IMR-90 (cell line): ENCODE results near the gene COL5A2. TPM values are rescaled to one million over a fixed set of nuclear protein-coding genes. Genes with fewer than 3 reads are reported as not detected.

ENCODE experiments used
- ATAC-seq: fragments of 200-7000 bp; cut with Tn5 transposase; 2 replicates; pipeline ENCODE4 v1.9.1; 2020; ENCODE audit warnings: low read depth, mild to moderate bottlenecking, moderate library complexity
- BruUV-seq: library from RNA; stranded (reverse); fragments of 400-500 nt; replicated peaks from 2 replicates; lab custom pipeline; 2021; lab: Mats Ljungman, UMichigan
- CTCF ChIA-PET: fragments of 300-600 bp; formaldehyde crosslinking; extraction: SDS; loops from one replicate; lab custom pipeline; 2021; ENCODE audit warnings: antibody characterized with exemption; lab: Yijun Ruan, JAX
- POLR2A ChIA-PET: fragments of 300-600 bp; sonication (Branson Sonifier 250); formaldehyde crosslinking; loops from one replicate; lab custom pipeline; 2022; ENCODE audit warnings: antibody characterized with exemption; ENCODE audit not compliant: unreplicated experiment; lab: Charles Lee
- DNase-seq: peaks from one replicate; pipeline ENCODE4 v3.0.0; 2013
- H2AFZ ChIP-seq: replicated peaks from 2 replicates; pipeline ENCODE3; 2013; ENCODE audit warnings: low read length, mild to moderate bottlenecking; ENCODE audit not compliant: poor library complexity
- H2AK5ac ChIP-seq: 2 replicates; pipeline ENCODE4 v1.6.1; 2013; ENCODE audit warnings: low read depth, low read length, inconsistent platforms
- H2AK9ac ChIP-seq: replicated peaks from 2 replicates; pipeline ENCODE3; 2013; ENCODE audit warnings: mild to moderate bottlenecking, low read depth, low read length, moderate library complexity; ENCODE audit not compliant: poor library complexity
- H2BK120ac ChIP-seq: 2 replicates; pipeline ENCODE4 v1.6.1; 2013; ENCODE audit warnings: low read depth, low read length, inconsistent platforms
- H2BK15ac ChIP-seq: 3 replicates; pipeline ENCODE4 v1.6.1; 2013; ENCODE audit warnings: low read depth, low read length, inconsistent platforms
- H2BK20ac ChIP-seq: 2 replicates; pipeline ENCODE4 v1.6.1; 2013; ENCODE audit warnings: low read depth, mild to moderate bottlenecking, inconsistent platforms, low read length, moderate library complexity
- H2BK5ac ChIP-seq: 2 replicates; pipeline ENCODE4 v1.6.1; 2013; ENCODE audit warnings: mild to moderate bottlenecking, low read depth, low read length, inconsistent platforms; ENCODE audit not compliant: poor library complexity, severe bottlenecking
- H3K14ac ChIP-seq: replicated peaks from 2 replicates; pipeline ENCODE4 v1.6.1; 2013; ENCODE audit warnings: low read depth, low read length, inconsistent platforms
- H3K18ac ChIP-seq: 2 replicates; pipeline ENCODE4 v1.6.1; 2013; ENCODE audit warnings: low read depth, low read length, control low read depth
- H3K23ac ChIP-seq: 2 replicates; pipeline ENCODE4 v1.6.1; 2013; ENCODE audit warnings: low read depth, low read length, inconsistent platforms
- H3K27ac ChIP-seq: 2 replicates; pipeline ENCODE4 v1.5.1; 2013; ENCODE audit warnings: mild to moderate bottlenecking, control low read depth, low read length; ENCODE audit not compliant: insufficient read depth
- H3K27me3 ChIP-seq: 2 replicates; pipeline ENCODE4 v1.6.1; 2013; ENCODE audit warnings: low read length; ENCODE audit not compliant: control insufficient read depth, insufficient read depth
- H3K36me3 ChIP-seq: 2 replicates; pipeline ENCODE4 v1.6.1; 2013; ENCODE audit warnings: low read length, mixed read lengths; ENCODE audit not compliant: control insufficient read depth, insufficient read depth
- H3K4ac ChIP-seq: 2 replicates; pipeline ENCODE4 v1.6.1; 2013; ENCODE audit warnings: low read depth, low read length, inconsistent platforms
- H3K4me1 ChIP-seq: 2 replicates; pipeline ENCODE4 v1.6.1; 2013; ENCODE audit warnings: low read length, mixed read lengths; ENCODE audit not compliant: control insufficient read depth, insufficient read depth
- H3K4me2 ChIP-seq: 2 replicates; pipeline ENCODE4 v1.6.1; 2013; ENCODE audit warnings: low read depth, mild to moderate bottlenecking, control low read depth, low read length, moderate library complexity
- H3K4me3 ChIP-seq: 2 replicates; pipeline ENCODE4 v1.5.1; 2013; ENCODE audit warnings: low read depth, mild to moderate bottlenecking, control low read depth, low read length, moderate library complexity; ENCODE audit not compliant: insufficient read depth
- H3K56ac ChIP-seq: 2 replicates; pipeline ENCODE4 v1.6.1; 2013; ENCODE audit warnings: low read length, inconsistent platforms; ENCODE audit not compliant: insufficient read depth; ENCODE audit errors: extremely low read depth
- H3K79me1 ChIP-seq, 2 experiments: 2 replicates each; pipeline ENCODE4 v1.6.1; 2013; ENCODE audit warnings: low read length in 2 of 2, inconsistent platforms in 1 of 2, low read depth in 1 of 2
- H3K9ac ChIP-seq: 2 replicates; pipeline ENCODE4 v1.6.1; 2013; ENCODE audit warnings: low read depth, low read length, control low read depth
- H3K9me1 ChIP-seq: 2 replicates; pipeline ENCODE4 v1.6.1; 2013; ENCODE audit warnings: low read length, inconsistent platforms; ENCODE audit not compliant: insufficient read depth
- H3K9me3 ChIP-seq: 2 replicates; pipeline ENCODE4 v1.6.1; 2013; ENCODE audit warnings: low read length; ENCODE audit not compliant: control insufficient read depth, insufficient read depth
- H4K20me1 ChIP-seq: 2 replicates; pipeline ENCODE4 v1.6.1; 2013; ENCODE audit warnings: low read length, inconsistent platforms; ENCODE audit not compliant: insufficient read depth
- H4K5ac ChIP-seq: 2 replicates; pipeline ENCODE4 v1.6.1; 2013; ENCODE audit warnings: mild to moderate bottlenecking, low read depth, low read length, control low read depth
- H4K8ac ChIP-seq, 2 experiments: 2 replicates each; pipeline ENCODE4 v1.6.1; 2013; ENCODE audit warnings: low read depth in 2 of 2, low read length in 2 of 2, control low read depth in 1 of 2, inconsistent platforms in 1 of 2
- H4K91ac ChIP-seq: 2 replicates; pipeline ENCODE4 v1.6.1; 2013; ENCODE audit warnings: low read depth, low read length, inconsistent platforms; ENCODE audit not compliant: insufficient read depth
- BHLHE40 ChIP-seq: fragments of 150-350 bp; IDR thresholded peaks from 2 replicates; pipeline ENCODE4 v1.6.1; 2016; ENCODE audit warnings: mild to moderate bottlenecking, low read depth, low read length
- CEBPB ChIP-seq: IDR thresholded peaks from 2 replicates; pipeline ENCODE4 v1.6.1; 2012; ENCODE audit warnings: low read depth, low read length, improper control_type of control experiment
- RFX5 ChIP-seq: IDR thresholded peaks from 2 replicates; pipeline ENCODE4 v1.8.0; 2012; ENCODE audit warnings: low read depth, mild to moderate bottlenecking, low read length, moderate library complexity
- WGBS, 2 experiments: methylation state at CpG; one replicate each; pipeline versions ENCODE4 v1.1.5 to v1.1.7; 2013; ENCODE audit warnings: missing lambda C conversion rate in 2 of 2; ENCODE audit not compliant: insufficient read length in 1 of 2; ENCODE audit errors: extremely low coverage in 2 of 2; 5-methylcytosine and 5-hydroxymethylcytosine counted together
- dilution Hi-C: fragments of 300-500 bp; cut with HindIII; formaldehyde crosslinking; loops from one replicate; pipeline ENCODE4 v1.14.3; 2018; ENCODE audit warnings: low sequenced_read_pairs; ENCODE audit not compliant: unreplicated experiment
- in situ Hi-C: fragments of 300-500 bp; cut with MboI; formaldehyde crosslinking; loops from 3 replicates; pipeline ENCODE4 v1.14.3; 2019; ENCODE audit warnings: low sequenced_read_pairs, inconsistent platforms, mixed read lengths
- intact Hi-C: fragments of 100-400 bp; cut with micrococcal nuclease; formaldehyde crosslinking; loops from 2 replicates; pipeline ENCODE4 v1.10.0; 2022
- polyA plus RNA-seq, 3 experiments: library from polyadenylated mRNA; depleted of rRNA; stranded (reverse); fragments of >200 nt; gene quantifications; 2 replicates each; pipeline ENCODE4 v1.2.3, GENCODE V29; 2012; ENCODE audit warnings: low replicate concordance in 1 of 3
- total RNA-seq: library from RNA; depleted of rRNA; stranded (reverse); fragments of >200 nt; gene quantifications from 2 replicates; pipeline ENCODE4 v1.2.3, GENCODE V29; 2012

Gene COL5A2
- total and polyA plus RNA-seq, 2 of the 4 experiments (the other 2 are of a cell fraction): 181 to 257 TPM

DNA sequence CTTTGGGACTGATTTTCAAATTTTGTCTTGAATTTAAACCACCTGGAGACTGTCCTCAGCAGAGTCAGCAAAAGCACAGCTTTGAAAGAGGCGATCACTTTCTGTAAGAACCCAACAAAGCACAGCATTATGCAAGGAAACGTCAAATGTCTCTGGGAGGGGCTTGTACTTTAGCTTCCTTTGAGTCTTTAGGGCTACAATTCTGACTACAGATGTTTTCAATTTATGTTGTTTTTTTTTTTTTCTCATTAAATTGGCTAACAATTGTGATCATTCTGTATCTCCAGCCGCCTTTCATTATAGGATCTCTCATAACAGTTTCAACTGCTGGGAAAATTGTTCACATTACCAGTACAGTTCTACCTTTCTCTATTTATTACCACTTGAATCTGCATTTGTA is 157.1 kb downstream of the COL5A2 start:
- H3K4ac ChIP-seq: no peak overlapping the region; the same call in 1 of the 2 replicates
- peak overlapping the region; percentile 97 for H2BK5ac ChIP-seq
- ATAC-seq (no peak), DNase-seq (peak; percentile 54)
- no peak overlapping the region for H2AFZ ChIP-seq
- peak overlapping the region; percentile 37; the same call in 1 of the 2 replicates for H3K4me2 ChIP-seq
- peak overlapping the region; percentile 82 for H3K14ac ChIP-seq
- H3K79me1 ChIP-seq: peaks cover 4 to 8% of the 10 kb centered on the region in 2 experiments; a peak in 2 of 4 replicates
- no TSS peak for BruUV-seq
- dilution Hi-C loops (no loop called here), in situ Hi-C loops (no loop called here), intact Hi-C loops (no loop called here)
- WGBS, 2 experiments: no CpG with 5 or more reads among the region's 3 CpGs
- TF ChIP-seq CEBPB (no peak), RFX5 (no peak), BHLHE40 (no peak)
- ChIA-PET POLR2A (no interaction called here), CTCF (interaction anchor here (0.6 to 0.7 kb wide), 2 partner anchors 25 to 44 kb away, joined by 4 to 7 read pairs; no protein-coding TSS in a partner anchor)
- H4K91ac ChIP-seq: no peak overlapping the region
- no peaks in the 10 kb centered on the region; the same call in 1 of the 2 replicates for H3K9me1 ChIP-seq
- peak overlapping the region; percentile 78; the same call in 1 of the 2 replicates for H4K5ac ChIP-seq
- H4K8ac ChIP-seq: peak overlapping the region in 1 of 2 experiments; percentile 38; a peak in 1 of 4 replicates
- no peak overlapping the region for H2AK9ac ChIP-seq
- no peaks in the 10 kb centered on the region for H4K20me1 ChIP-seq
- no peak overlapping the region for H3K56ac ChIP-seq
- H2BK120ac ChIP-seq: no peak overlapping the region
- no peak overlapping the region for H2BK20ac ChIP-seq
- H2AK5ac ChIP-seq: peak overlapping the region; percentile 24; the same call in 1 of the 2 replicates
- H2BK15ac ChIP-seq: 0 out of 3 replicates have a peak overlapping the region, but pooled peaks have one; percentile 4
- no peaks in the 10 kb centered on the region for H3K27me3 ChIP-seq
- H3K4me3 ChIP-seq: no peak overlapping the region
- peak overlapping the region; percentile 43 for H3K27ac ChIP-seq
- peak overlapping the region; percentile 70; the same call in 1 of the 2 replicates for H3K23ac ChIP-seq
- H3K9me3 ChIP-seq: no peaks in the 10 kb centered on the region
- H3K18ac ChIP-seq: peak overlapping the region; percentile 86; the same call in 1 of the 2 replicates
- peaks cover 10% of the 10 kb centered on the region for H3K4me1 ChIP-seq
- no peak overlapping the region for H3K9ac ChIP-seq
- H3K36me3 ChIP-seq: no peaks in the 10 kb centered on the region
